ENCODE data around the gene DNAAF9.

Gene DNAAF9

DNA sequence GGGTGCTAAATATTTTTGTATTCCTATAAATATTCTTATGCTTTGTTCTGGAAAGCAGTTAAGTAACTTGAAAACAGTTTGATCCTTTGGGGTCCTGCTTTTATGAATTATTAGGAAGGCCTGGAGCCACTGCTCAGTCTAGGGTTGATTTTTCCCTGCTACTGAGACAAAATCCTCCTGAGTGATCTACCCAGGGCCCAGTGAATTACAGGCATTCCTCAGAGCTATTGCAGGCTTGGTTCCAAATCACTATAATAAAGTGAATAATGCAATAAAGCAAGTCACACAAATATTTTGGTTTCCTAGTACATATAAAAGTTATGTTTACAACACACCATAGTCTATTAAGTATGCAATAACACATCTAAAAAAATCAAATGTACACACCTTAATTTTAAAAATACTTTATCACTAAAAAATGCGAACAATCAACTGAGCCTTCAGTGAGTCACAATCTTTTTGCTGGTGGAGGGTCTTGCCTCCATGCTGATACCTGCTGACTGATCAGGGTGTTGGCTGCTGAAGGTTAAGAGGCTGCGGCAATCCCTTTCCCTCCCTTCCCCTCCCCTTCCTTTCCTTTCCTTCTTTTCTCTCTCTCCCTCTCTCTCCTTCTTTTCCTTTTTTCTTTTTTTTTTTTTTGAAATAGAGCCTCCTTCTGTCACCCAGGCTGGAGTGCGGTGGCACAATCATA is 43.0 kb downstream of the DNAAF9 start:
- DNase-seq = no peak

DNA sequence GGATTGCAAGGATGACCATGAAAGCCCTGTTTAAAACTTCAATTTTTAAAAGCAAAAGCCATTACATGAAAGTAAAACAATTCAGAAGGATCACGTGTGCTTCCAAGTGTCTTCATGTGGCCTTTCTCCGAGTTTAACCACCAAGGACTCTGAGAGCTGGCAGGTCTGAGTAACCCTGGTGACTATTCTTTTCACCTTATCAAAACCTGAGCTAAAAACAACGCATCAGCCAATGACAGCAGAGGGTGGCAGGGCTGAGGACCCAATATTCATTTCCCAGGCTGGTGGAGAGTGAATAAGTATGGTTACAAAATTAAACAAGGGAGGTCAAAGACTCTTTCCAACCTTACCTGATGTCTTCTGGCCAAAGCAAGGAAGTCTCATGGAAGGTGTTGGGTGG is 46.7 kb downstream of the DNAAF9 start:
- no peak for DNase-seq

DNA sequence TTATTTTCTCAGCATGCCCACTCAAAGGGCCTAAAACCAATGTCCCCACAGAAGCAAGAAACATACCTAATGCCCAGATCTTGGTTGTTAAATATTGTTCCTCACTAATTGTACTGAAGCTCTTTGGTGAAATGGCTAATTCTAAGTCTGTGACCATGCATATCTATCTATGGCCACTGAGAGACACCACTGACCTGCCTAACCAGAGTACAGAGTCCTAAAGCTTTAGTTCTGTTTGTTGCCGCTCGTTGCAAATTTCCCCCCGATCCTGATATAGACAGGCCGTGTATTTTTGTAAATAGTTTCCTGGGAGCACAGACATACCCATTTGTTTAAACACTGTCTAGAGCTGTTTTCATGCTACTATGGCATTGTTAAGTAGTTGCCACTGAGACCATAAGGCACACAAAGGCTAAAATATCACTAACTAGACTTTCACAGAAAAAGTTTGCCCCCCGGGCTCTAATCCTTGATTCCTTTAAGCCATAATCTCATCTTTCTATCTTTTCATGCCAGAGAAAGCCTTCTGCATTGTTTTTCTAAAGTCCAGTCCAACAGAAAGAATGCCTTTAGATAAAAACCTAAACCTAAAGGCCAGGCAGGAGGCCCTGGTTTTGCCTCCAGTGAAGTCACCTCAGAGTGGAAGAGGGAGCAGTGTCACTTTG is 48.7 kb downstream of the DNAAF9 start:
- no peak for DNase-seq

Data from activated CD4-positive, alpha-beta T cell treated with anti-CD3 and anti-CD28 coated beads for 1 hour (primary cell).